Measurements from ENCODE around the gene NSG2. TPM values are rescaled to one million over a fixed set of nuclear protein-coding genes. Genes with fewer than 3 reads are reported as not detected.
A peak's percentile ranks its signal among the peaks of the same experiment; 100 is the strongest.
"Not testable (repeated sequence)": the region's sequence is repeated elsewhere in the genome, so short reads cannot be mapped to it uniquely, and the experiment has no call there.

NSG2 gene
- not detected for total RNA-seq

GRCh38 chr5:174045470-174046025, at the start of gene NSG2:
Gene NSG2 (plus strand): TSS chr5:174045706. CDS start chr5:174046756, 1,050 bp downstream.
- DNase-seq (ENCODE audit: low spot score) (no peak), ATAC-seq (no peak)
- Mint-ChIP-seq H3K36me3 (no peaks in the 10 kb centered on the region), H3K9me3 (no peaks in the 10 kb centered on the region), H3K4me1 (ENCODE audit: low read depth in 2 of 2) (no peaks in the 10 kb centered on the region), H3K27me3 (peaks cover 20 to 26% of the 10 kb centered on the region in 2 donors), H3K27ac (no peak within 1 kb of the TSS), H3K4me3 (no peak within 1 kb of the TSS)

- ATAC-seq: peak in 1 of 2 donors; percentile 43
- H3K4me1 Mint-ChIP-seq (ENCODE audit: low read depth in 2 of 2): no peaks in the 10 kb centered on the region
- peaks cover 37 to 66% of the 10 kb centered on the region in 2 donors for H3K27me3 Mint-ChIP-seq
- H3K27ac Mint-ChIP-seq: no peak overlapping the region
- no peak overlapping the region for H3K4me3 Mint-ChIP-seq
- no peaks in the 10 kb centered on the region for H3K9me3 Mint-ChIP-seq
- no peaks in the 10 kb centered on the region for H3K36me3 Mint-ChIP-seq
- no peak for DNase-seq (ENCODE audit: low spot score)
Observed at GRCh38 chr5:173997331-173997730, 48.2 kb upstream of the NSG2 start.

- DNase-seq (ENCODE audit: low spot score) (no peak), ATAC-seq (no peak)
- H3K36me3 Mint-ChIP-seq: no peaks in the 10 kb centered on the region
- H3K4me3 Mint-ChIP-seq: no peak overlapping the region
- H3K27ac Mint-ChIP-seq: no peak overlapping the region
- no peaks in the 10 kb centered on the region for H3K9me3 Mint-ChIP-seq
- H3K4me1 Mint-ChIP-seq (ENCODE audit: low read depth in 2 of 2): no peaks in the 10 kb centered on the region
- peaks cover 38 to 66% of the 10 kb centered on the region in 2 donors for H3K27me3 Mint-ChIP-seq
Observed at GRCh38 chr5:173998531-173998930, 47.0 kb upstream of the NSG2 start.

- Mint-ChIP-seq H3K36me3 (no peaks in the 10 kb centered on the region), H3K4me3 (no peak overlapping the region)
- no peak for ATAC-seq
Observed at GRCh38 chr5:174000076-174000475, 45.4 kb upstream of the NSG2 start.

GRCh38 chr5:174003795-174004194, 41.7 kb upstream of the NSG2 start:
- no peak for DNase-seq (ENCODE audit: low spot score)
- H3K4me1 Mint-ChIP-seq (ENCODE audit: low read depth in 2 of 2): no peaks in the 10 kb centered on the region
- no peak for ATAC-seq
- no peaks in the 10 kb centered on the region for H3K9me3 Mint-ChIP-seq
- H3K4me3 Mint-ChIP-seq: no peak overlapping the region
- H3K27ac Mint-ChIP-seq: no peak overlapping the region
- peaks cover 24 to 41% of the 10 kb centered on the region in 2 donors for H3K27me3 Mint-ChIP-seq
- H3K36me3 Mint-ChIP-seq: no peaks in the 10 kb centered on the region

More at GRCh38 chr5:174000076-174000475, 45.4 kb upstream of the NSG2 start:
- Mint-ChIP-seq H3K4me1 (ENCODE audit: low read depth in 2 of 2) (no peaks in the 10 kb centered on the region), H3K27ac (no peak overlapping the region), H3K9me3 (no peaks in the 10 kb centered on the region), H3K27me3 (peaks cover 36 to 56% of the 10 kb centered on the region in 2 donors)
- no peak for DNase-seq (ENCODE audit: low spot score)

GRCh38 chr5:174008922-174009321, 36.6 kb upstream of the NSG2 start:
- H3K4me1 Mint-ChIP-seq (ENCODE audit: low read depth in 2 of 2): peaks cover 3 to 6% of the 10 kb centered on the region in 2 donors
- no peaks in the 10 kb centered on the region for H3K36me3 Mint-ChIP-seq
- ATAC-seq: no peak

GRCh38 chr5:174010365-174010764, 35.1 kb upstream of the NSG2 start:
- ATAC-seq: no peak
- no peak for DNase-seq (ENCODE audit: low spot score)
- no peaks in the 10 kb centered on the region for H3K9me3 Mint-ChIP-seq
- H3K36me3 Mint-ChIP-seq: no peaks in the 10 kb centered on the region
- H3K4me1 Mint-ChIP-seq (ENCODE audit: low read depth in 2 of 2): peaks cover 3 to 6% of the 10 kb centered on the region in 2 donors
- H3K27me3 Mint-ChIP-seq: peaks cover 10 to 27% of the 10 kb centered on the region in 2 donors
- H3K4me3 Mint-ChIP-seq: no peak overlapping the region
- no peak overlapping the region for H3K27ac Mint-ChIP-seq

More at GRCh38 chr5:174008922-174009321, 36.6 kb upstream of the NSG2 start:
- no peak for DNase-seq (ENCODE audit: low spot score)
- Mint-ChIP-seq H3K27ac (no peak overlapping the region), H3K9me3 (no peaks in the 10 kb centered on the region), H3K4me3 (no peak overlapping the region), H3K27me3 (peaks cover 10 to 27% of the 10 kb centered on the region in 2 donors)

- no peak overlapping the region for H3K27ac Mint-ChIP-seq
- ATAC-seq (no peak), DNase-seq (ENCODE audit: low spot score) (no peak)
- H3K9me3 Mint-ChIP-seq: no peaks in the 10 kb centered on the region
- H3K4me3 Mint-ChIP-seq: no peak overlapping the region
- H3K36me3 Mint-ChIP-seq: no peaks in the 10 kb centered on the region
- peaks cover 3 to 6% of the 10 kb centered on the region in 2 donors for H3K4me1 Mint-ChIP-seq (ENCODE audit: low read depth in 2 of 2)
- H3K27me3 Mint-ChIP-seq: peaks cover 5 to 20% of the 10 kb centered on the region in 2 donors
Observed at GRCh38 chr5:174011441-174011840, 34.1 kb upstream of the NSG2 start.

- H3K4me1 Mint-ChIP-seq (ENCODE audit: low read depth in 2 of 2); H3K9me3 Mint-ChIP-seq; DNase-seq (ENCODE audit: low spot score); H3K36me3 Mint-ChIP-seq; ATAC-seq; H3K4me3 Mint-ChIP-seq; H3K27ac Mint-ChIP-seq: not testable (repeated sequence)
- peaks cover 18 to 36% of the 10 kb centered on the region in 2 donors for H3K27me3 Mint-ChIP-seq
Observed at GRCh38 chr5:174020069-174020927, 25.2 kb upstream of the NSG2 start.

GRCh38 chr5:174020928-174021304, 24.6 kb upstream of the NSG2 start:
- Mint-ChIP-seq H3K27me3 (peaks cover 18 to 36% of the 10 kb centered on the region in 2 donors), H3K9me3 (no peaks in the 10 kb centered on the region), H3K36me3 (no peaks in the 10 kb centered on the region), H3K4me1 (ENCODE audit: low read depth in 2 of 2) (no peaks in the 10 kb centered on the region), H3K27ac (no peak overlapping the region), H3K4me3 (no peak overlapping the region)
- no peak for DNase-seq (ENCODE audit: low spot score)
- no peak for ATAC-seq

GRCh38 chr5:174022384-174023095, 23.0 kb upstream of the NSG2 start:
- DNase-seq (ENCODE audit: low spot score) (no peak), ATAC-seq (no peak)
- H3K4me3 Mint-ChIP-seq: no peak overlapping the region
- no peaks in the 10 kb centered on the region for H3K36me3 Mint-ChIP-seq
- H3K27ac Mint-ChIP-seq: no peak overlapping the region
- no peaks in the 10 kb centered on the region for H3K9me3 Mint-ChIP-seq
- peaks cover 21 to 39% of the 10 kb centered on the region in 2 donors for H3K27me3 Mint-ChIP-seq
- no peaks in the 10 kb centered on the region for H3K4me1 Mint-ChIP-seq (ENCODE audit: low read depth in 2 of 2)

- Mint-ChIP-seq H3K27ac (no peak overlapping the region), H3K4me3 (no peak overlapping the region), H3K4me1 (ENCODE audit: low read depth in 2 of 2) (no peaks in the 10 kb centered on the region), H3K9me3 (peaks cover 13% of the 10 kb centered on the region), H3K27me3 (peaks cover 18 to 32% of the 10 kb centered on the region in 2 donors), H3K36me3 (peaks cover 18% of the 10 kb centered on the region)
- DNase-seq (ENCODE audit: low spot score) (no peak), ATAC-seq (no peak)
Observed at GRCh38 chr5:174030286-174030685, 15.2 kb upstream of the NSG2 start.

GRCh38 chr5:174044466-174045254, 846 bp upstream of the NSG2 start:
- DNase-seq (ENCODE audit: low spot score): no peak
- Mint-ChIP-seq H3K9me3 (no peaks in the 10 kb centered on the region), H3K27me3 (peaks cover 22 to 35% of the 10 kb centered on the region in 2 donors), H3K4me1 (ENCODE audit: low read depth in 2 of 2) (no peaks in the 10 kb centered on the region), H3K27ac (no peak overlapping the region), H3K4me3 (no peak overlapping the region), H3K36me3 (no peaks in the 10 kb centered on the region)
- ATAC-seq: no peak
